ENCODE results near the gene GPR161.

Gene GPR161

DNA sequence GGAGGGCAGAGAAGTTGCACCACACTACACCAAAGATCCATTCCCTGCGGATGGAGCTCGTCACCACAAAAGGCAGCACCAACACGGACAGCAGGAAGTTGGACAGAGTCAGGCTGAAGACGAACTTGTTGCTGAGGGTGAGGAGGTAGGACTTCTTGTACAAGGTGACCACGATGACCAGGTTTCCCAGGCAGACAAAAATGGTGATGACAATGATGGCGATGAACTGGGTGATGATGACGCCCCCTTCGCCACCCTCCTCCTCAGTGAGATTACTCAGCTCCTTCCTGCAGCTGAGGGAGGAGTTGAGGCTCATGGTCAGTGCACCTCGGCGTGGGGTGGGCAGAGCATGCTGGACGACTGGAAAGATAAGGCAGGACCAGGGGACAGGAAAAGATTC, 32.2 kb downstream of the GPR161 start:
- FAIRE-seq, result no peak

DNA sequence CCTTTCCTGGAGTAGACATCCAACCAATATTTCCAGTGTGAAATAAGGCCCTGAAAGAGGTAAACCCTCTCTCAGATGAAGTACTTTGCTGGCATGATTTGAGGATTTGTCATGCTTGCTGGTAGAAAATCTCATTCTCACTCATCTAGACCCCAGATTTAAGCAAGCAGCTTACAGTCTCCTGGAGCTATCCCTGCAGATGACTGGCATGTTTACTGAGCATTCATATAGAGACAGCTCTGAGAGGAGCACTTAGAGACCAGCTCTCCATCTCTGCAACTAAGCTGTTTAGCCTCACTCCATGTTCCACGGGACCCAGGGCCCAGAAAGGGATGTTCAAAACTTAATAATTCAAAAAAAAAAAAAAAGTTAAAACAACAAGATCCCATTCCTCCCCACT, 34.2 kb downstream of the GPR161 start:
- FAIRE-seq, result no peak

DNA sequence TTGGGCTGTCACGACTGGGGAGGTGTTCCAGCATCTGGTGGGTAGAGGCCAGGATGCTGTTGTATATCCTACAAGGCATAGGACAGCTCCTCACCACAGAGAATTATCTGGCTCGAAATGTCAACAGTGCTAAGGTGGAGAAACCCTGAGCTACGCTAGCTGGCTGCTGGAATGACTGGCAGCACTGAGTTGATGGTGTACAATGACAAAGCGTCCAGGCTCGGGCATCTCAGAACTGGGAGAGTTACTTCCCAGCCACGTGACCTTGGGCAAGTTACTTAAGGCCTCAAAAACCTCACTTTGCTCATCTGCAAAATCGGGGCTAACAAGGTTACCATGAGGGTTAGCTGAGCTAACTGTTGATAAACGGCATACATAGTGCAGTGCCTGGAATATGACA, 35.4 kb downstream of the GPR161 start:
- no peak for FAIRE-seq

DNA sequence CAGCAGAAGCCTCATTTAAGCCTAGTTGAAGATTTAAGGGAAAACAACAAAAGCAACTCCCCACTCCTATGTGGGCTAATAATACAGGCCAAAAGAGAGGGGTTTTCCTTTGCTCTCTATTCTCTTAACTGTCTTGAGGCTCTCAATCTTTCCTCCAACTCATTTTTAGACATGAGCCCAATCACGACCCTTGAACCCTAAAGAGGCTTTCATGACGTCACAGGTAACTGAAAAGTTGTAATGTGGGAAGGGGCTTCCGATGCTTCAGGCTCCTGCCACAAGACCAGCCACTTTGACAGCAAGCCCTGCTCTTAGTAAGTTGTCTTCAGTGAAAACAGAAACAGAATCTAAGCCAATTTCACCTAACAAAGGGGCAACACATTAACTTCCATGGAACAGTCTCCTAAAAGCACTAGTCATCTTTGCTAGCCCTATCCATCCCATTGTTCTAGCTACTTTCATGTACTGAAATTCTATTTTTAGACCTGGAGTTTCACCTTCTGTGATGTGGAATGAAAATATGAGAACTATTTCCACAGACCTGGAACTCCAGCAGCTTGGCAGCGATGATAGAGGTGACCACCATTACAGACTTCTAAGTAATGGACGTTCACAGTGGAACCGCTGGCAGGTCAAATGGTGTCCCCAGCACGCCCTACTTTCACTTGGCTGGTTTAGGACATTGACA, 36.3 kb downstream of the GPR161 start:
- FAIRE-seq, result no peak

DNA sequence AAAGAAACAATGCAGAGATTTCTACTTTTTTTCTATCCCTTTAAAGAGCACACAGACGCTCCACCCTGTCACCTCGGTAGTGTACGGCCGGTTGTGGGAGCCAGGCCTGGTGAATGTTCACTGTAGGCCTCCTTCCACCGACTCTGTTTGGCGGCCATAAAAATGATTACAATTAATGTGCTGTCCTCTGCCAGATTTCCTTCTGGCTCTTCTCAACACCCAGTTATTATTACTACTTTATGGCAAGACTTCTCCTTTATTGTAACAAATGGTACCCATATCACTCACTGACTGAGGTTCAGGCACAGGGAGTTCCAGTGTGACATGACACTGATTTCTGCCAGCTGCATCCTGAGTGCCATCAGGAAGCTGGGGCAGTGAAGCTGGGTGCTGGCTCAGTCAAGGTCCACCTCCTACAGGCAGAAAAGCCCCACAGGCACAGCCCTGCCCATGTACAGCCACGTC, 37.4 kb downstream of the GPR161 start:
- no peak for FAIRE-seq

DNA sequence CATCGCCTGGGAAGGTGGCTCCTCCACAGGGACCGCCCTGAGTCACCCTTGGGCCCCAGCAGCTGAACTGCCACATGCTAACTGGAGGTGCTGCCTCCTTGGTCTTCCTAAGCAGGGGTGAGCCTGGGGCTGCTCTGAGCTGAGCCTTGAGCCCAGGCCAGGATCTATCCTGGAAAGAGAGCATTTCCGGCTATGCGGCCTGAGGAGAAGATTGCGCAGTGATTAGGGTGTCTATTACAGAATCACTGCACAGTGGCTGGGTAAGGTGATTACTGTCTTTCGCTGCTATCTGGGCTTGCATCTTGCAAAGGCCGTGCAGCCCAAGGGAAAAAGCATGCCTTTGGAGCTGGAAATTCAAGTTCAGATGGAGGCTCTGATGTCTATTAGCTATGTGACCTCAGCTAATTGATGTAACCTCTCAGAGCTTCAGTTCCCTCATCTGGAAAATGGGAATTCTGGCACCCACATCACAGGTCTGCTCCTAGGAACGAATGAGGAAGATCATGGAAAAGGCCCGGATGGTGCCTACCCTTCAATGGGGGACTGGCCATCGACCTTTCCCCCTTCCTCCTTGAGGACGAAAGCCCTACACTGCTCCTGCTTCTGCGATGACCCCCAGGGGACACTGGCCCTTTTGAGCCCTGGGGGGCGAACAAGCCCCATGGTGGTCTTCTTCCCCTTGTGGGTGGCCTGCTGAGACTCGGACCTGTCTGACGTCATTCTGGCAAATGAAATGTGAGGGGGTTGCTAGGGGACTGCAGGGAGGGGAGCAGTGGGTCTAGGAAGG, 38.0 kb downstream of the GPR161 start:
- no peak for FAIRE-seq

DNA sequence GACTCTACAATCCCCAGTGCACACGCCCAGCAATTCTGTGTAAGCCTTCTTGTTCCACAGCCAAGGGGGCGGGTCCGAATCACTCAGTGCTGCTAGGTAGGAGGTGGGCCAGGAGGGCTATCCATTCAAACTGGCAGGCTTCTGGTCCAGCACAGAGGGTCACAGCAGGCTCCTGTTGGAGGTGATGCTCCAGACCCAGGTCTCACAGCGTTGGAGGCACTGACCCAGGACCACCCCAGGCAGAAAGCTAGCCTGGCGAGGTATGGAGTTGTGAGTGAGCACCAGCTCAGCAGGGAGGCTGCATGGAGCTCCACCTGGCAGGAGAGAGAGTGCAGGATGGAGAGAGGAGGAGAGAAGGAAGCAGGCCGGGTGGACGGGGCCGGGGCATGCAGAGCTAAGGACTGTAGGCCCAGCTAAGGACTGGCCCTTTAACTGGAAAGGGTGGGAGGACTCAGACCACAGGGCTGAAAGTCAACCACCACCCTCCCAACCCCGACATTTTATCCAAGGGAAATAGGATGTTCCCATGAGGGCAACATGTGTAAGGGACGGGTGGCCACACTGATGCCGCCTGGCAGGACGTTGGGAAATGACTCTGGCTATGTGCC, 38.7 kb downstream of the GPR161 start:
- no peak for FAIRE-seq

DNA sequence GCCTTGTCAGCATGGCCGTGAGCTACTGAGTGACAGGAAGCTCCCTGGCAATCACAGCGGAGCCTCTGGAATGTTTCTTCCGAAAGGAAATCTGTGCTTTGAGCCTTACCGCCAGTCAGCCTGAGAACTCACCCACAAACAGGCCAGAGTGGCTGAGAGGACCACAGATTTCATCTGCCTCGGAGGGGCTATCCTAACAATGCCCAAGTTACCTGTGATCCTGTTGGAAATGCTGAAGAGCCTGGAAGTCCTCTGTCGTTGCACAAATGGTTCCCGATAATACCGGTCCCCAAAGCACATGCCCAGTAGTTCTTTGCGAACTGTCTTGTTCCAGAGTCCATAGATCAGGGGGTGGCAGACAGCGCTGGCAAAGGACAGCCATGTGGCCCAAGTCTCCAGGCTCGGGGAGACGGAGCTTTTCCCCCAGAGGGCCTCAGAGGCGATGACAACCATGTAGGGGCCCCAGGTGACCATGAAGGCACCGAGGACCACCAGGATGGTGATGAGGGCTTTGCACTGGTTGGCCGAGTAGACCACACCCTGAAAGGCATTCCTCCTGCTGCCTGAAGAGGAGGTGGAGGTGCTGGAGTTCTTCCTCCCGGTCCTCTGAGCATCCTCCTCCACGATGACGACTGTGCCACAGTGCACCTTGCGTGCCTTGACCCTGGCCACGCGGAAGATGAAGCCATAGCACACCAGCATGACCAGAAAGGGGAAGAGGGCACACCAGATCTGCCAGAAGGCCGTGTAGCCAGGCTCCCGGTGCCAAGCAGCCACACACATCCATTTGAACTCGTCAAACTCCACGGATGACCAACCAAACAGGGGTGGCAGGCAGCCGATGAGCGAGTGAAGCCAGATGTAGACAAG, 40.2 kb downstream of the GPR161 start:
- FAIRE-seq, result no peak

DNA sequence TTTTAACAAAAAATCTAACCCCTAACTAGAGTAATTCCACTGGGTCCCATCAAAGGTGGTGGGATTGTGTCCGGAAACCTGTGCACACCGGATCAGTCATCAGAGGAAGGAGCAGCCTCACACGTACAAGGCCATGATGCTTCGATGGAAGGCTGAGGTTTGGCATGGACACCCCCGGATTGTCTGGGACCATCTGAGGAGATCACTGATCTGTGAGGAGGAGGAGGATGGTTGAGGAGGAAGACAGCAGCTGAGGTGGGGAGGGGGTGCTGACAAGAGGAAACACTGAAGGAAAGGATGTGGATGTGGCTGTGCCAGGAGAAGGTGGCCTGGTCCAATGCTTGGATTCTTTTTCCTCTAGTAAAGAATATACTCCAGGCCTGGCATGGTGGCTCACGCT, 41.3 kb downstream of the GPR161 start:
- no peak for FAIRE-seq

DNA sequence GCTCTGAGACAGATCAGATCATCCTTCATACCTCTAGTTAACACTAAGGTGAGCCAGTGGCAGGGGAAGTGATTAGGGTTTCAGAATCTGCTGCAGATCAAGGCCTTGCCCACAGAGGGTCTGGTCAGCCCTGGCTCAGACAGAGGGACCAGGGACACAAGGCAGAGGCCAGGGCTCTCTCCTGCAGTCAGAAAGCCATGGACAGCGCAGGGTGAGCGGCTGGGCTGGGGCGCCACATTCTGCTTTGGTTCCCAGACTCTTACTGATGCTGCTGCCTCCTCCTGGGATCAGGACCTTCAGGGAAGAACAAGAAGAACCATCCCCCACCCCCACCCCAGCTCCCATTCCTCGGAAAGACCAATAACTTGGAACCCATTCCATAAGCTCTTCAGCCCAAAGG, 43.1 kb downstream of the GPR161 start:
- FAIRE-seq, result no peak

DNA sequence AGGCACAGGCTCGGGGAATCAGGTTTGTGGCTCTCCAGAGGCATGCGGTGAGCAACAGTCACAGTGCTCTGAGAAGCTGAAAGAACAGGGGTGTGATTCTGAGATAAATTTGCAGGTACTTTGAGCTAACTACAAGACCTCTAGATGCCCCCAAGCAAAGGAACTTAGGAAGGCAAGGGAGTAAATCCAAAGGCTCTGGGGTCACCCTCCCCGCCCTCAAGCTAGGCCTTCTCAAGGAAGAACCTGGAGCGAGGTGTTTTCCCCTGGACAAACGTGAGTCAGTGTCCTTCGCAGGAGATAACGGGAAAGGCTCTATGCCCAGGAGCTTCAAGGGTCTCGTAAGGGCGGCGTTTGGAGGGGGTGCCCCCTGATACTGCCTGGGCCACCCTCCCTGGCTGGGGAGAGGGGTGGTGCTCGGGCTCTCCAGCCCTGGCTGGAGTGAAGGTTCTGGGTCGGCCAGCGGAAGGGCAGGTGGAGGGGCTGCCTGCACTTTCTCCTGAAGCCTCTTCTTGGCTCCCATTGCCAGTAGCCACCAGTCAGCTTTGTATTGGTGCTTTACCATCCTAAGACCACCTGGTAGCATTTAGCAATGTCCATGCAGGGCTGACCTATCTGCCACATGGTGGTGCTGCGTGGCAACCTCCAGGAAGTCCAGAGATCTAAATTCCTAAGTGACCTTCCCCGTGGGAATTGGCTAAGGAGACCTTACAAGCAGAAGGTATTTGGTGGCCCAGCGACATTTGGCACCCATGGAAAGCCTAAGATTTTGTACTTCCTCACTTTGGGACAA, 44.0 kb downstream of the GPR161 start:
- FAIRE-seq, result no peak

DNA sequence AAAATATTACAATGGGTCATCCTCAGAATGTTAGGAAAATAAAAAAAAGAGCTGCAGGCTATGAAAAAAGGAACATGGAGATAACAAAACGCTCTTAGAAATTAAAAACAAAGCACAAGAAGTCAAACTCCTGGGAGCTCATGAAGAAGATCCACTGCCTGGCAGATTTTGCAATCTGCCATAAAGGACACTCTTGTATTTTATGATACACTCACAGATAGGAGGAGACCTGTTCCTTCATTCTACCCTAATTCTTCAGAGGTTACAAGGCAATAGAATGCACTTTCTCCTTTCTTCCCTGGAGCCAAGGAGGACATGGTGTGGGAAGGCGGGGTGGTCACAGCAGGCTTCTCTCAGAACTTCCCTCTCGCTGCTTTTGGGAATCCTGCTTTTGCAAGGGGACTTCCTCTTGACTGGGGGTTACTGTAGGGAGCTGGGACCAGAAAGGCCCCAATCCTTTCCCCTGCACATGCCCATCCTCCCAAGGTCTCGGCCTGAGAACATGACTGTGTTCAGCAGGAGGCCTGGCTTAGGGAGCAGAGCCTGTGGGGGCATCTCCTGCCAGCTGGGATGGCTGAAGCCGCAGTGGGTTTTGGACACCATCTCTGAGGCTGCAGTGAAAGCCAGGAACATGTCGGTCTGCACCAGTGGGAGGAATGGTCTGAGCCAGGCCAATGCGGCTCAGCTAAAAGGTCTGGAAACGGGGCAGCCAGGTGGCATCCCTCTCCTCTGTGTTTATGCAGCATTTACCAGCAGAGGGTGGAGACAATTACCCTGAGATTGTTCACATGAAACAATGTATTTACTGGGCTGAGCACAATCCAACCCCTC, 44.8 kb downstream of the GPR161 start:
- FAIRE-seq, result no peak

DNA sequence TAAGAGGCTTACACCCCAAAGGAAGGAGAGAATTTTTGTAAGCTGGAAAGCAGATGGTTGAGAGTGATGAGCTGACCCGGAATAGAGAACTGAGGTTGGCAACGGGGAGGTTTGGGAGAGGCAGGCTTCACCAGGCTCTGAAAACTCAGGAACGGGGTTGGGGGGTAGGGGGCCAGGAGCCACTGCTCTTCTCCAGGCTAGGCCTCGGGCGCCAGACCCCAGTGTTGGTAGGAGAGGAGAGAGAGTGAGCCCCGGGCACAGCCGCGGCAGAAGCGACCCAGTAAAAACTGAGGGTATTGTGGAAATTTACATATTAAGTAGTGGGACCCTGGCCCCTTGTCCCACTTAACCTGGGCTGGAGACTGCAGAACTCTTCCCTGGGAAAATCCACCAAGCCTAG, 45.7 kb downstream of the GPR161 start:
- FAIRE-seq, result no peak

DNA sequence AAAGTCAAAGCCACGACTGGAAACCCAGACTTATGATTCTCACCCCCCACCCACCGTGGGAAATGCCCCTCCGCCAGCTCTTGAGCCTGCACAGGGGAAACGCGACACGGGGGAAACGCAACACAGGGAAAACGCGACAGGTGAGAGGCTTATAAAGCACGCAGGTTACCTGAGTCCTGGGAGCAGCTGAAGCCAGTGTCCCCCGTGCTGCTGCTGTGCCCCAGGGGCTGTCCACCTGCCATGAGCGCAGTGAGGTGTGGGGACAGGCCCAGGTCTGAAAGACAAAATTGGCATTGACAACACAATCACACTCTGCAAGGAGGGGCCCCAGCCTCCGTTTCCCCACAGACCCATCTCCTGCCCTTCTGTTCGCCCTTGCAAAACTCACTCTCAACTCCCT, 46.3 kb downstream of the GPR161 start:
- FAIRE-seq, result no peak

DNA sequence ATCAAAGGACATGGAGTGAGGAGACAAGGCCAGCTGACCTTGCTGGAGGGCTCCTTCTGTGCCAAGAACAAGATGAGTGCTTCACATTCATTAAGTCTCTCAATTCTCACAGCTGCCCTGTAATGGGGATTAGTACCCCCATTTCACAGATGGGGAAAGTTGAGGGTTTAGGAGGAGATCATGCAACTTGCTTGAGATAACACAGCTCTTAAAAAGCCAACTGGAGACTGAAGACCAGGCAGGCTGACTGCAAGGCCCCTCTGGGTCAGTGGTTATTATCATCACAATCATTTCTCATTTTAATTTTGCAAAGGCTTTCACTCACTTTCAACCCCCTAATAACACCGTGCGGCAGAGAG, 46.8 kb downstream of the GPR161 start:
- no peak for FAIRE-seq

DNA sequence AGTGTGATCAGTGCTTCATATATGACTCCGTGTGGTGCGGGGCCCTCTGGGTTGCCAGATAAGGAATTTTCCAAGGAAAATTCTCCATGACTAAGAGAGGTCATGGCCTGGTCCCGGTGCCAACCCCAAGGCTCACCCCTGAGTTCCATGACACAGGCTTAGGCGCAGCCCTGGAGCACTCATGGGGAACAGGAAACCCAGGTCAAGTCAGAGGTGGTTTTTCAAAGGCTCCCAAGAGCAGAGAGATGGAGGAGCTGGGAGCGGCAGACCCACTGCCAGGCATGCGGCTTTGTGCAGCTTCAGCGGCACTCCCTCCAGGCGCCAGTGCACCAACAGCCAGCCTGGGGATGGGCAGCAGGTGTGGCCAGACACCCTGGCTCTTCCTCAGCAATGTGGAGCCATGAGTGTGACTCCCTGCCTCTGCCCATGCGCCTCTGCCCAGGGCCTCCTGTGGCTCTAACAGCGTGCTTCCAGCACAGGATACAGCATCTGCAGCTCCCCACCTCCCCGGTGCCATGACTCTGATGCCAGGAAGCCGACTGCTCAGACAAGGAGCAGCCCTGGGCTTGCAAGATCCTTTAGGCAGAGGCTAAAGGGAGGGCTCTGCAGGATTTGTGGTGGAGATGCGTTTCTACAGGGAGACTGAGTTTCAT, 47.3 kb downstream of the GPR161 start:
- FAIRE-seq, result no peak

DNA sequence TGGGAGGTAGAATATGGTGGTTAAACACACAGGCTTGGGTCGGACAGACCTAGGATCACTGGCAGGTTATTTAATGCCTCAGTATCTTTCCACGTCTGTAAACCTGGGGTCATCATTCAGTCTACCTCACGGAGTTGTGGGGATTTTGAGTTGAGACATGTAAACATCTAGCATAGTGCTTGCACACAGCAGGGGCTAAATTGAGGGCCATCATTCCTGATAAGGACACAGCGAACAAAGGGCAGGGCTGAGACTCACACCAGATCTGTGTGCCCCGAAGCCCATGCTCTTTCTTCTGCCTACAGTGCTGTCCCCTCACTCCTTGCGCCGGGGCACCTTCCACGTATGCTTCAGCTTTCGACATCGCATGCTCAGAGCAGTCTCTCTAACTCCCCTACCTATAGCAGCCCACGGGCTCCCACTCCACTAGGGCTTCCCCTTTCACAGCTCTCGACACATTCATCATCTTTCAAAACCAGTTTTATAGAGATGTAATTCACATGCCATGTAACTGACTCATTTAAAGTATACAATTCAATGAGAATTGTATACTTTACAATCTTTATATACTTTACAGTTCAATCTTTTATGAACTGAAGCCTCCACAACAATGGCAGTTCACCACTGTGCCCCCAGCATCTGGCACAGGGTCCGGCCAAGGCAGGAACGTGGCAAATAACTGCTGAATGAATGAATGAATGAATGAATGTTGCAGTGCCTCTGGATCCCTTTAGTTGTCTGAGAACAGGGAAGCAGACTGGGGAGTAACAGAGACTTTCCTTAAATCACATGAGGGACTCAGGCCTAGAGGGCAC, 48.0 kb downstream of the GPR161 start:
- FAIRE-seq, result no peak

DNA sequence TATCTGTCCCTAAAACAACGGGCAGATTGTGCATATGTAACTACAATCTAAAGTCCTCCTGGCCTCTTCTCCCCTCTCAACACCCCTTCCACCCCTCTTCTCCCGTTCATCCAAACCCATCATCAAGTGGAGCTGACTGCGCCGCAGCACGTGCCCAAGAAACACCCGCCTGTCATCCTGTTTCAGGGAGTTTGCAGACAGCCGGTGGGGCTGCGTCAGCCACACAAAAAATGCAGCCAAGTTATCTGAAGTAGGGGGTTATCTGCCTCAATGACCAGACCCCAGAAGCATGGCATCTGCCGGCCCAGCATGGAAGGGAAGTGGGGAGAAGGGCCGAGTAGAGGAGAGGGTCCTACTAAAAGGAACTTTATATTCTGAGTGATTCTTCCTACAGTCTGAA, 49.0 kb downstream of the GPR161 start:
- FAIRE-seq, result no peak

DNA sequence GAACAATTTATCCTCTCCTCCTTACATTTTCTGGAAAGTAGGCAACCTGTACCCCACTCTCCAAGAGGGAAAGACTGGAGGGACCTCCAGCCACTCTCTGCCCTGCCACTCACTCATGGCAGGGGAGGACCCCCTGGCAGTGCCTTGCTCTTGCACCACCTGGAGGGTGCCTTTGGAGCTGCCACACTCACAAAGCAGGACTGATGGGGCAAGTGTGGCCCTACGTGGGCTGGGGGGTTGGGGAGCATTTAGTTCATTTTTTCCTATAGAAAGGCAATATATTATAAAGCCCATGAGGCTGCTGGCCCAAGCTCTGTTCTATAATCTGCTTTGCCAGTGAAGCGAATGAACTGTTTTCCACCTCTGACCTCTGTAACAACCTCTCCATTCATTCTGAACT, 50.3 kb downstream of the GPR161 start:
- FAIRE-seq, result no peak

DNA sequence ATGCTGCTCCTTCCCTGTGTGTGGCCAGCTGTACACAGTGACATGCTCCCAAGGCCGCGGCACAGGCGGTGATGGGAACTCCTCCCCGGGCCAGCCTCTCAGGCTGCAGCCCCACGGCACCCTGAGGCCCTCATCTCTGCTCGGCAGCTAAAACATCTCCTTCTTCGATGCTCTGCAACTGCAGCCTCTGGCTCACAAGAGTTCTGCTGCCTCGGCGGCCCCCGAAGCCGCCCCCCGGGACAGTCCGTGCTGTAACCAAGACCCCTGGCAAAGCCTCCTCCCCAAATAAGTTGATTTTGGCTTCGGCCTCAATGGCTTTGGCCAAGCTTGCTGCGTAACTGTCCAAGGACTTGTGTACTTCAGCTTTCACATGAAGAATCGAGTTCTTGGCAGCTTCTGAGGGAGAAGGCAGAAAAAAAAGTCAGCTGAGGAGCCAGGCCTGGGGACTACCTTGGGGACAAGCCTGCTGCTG, 51.3 kb downstream of the GPR161 start:
- FAIRE-seq, result no peak

All from islet of Langerhans (tissue), 1 donor.